Measurements from ENCODE around the gene AHSP.

DNA sequence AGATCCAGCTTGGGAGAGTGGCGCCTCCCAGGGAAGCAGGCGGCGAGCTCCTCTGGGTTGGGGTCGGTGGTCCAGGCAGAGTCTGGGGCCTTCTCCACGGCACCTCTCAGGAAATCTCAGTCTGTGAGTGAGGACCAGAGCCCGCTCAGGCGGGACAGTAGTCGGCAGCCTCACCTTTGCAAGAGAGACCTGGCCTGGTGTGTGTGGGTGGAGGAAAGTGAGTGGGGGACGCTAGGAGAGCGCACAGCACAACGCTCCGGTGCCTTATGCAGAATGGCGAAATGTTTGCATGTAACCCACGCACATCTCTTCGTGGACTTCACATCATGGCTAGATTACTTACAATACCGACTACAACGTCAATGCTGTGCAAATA is 2.2 kb downstream of the AHSP start:
- TF ChIP-seq, protein P1, sequence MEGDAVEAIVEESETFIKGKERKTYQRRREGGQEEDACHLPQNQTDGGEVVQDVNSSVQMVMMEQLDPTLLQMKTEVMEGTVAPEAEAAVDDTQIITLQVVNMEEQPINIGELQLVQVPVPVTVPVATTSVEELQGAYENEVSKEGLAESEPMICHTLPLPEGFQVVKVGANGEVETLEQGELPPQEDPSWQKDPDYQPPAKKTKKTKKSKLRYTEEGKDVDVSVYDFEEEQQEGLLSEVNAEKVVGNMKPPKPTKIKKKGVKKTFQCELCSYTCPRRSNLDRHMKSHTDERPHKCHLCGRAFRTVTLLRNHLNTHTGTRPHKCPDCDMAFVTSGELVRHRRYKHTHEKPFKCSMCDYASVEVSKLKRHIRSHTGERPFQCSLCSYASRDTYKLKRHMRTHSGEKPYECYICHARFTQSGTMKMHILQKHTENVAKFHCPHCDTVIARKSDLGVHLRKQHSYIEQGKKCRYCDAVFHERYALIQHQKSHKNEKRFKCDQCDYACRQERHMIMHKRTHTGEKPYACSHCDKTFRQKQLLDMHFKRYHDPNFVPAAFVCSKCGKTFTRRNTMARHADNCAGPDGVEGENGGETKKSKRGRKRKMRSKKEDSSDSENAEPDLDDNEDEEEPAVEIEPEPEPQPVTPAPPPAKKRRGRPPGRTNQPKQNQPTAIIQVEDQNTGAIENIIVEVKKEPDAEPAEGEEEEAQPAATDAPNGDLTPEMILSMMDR (conservative IDR thresholded peaks at IDR 0.05; ENCODE audit: low read length) = no peak
- no peak for TF ChIP-seq EZH2phosphoT487 (IDR thresholded peaks at IDR 0.05; ENCODE audit: borderline replicate concordance)
